IMR-90 (cell line): Measurements from ENCODE around the gene BRWD1. TPM values are rescaled to one million over a fixed set of nuclear protein-coding genes. Genes with fewer than 3 reads are reported as not detected.

Source experiments
- ATAC-seq: fragments of 200-7000 bp; cut with Tn5 transposase; 2 replicates; pipeline ENCODE4 v1.9.1; 2020; ENCODE audit warnings: low read depth, mild to moderate bottlenecking, moderate library complexity
- BruUV-seq: library from RNA; stranded (reverse); fragments of 400-500 nt; replicated peaks from 2 replicates; lab custom pipeline; 2021; lab: Mats Ljungman, UMichigan
- CTCF ChIA-PET: fragments of 300-600 bp; formaldehyde crosslinking; extraction: SDS; loops from one replicate; lab custom pipeline; 2021; ENCODE audit warnings: antibody characterized with exemption; lab: Yijun Ruan, JAX
- POLR2A ChIA-PET: fragments of 300-600 bp; sonication (Branson Sonifier 250); formaldehyde crosslinking; loops from one replicate; lab custom pipeline; 2022; ENCODE audit warnings: antibody characterized with exemption; ENCODE audit not compliant: unreplicated experiment; lab: Charles Lee
- DNase-seq: peaks from one replicate; pipeline ENCODE4 v3.0.0; 2013
- H2AFZ ChIP-seq: replicated peaks from 2 replicates; pipeline ENCODE3; 2013; ENCODE audit warnings: low read length, mild to moderate bottlenecking; ENCODE audit not compliant: poor library complexity
- H2AK5ac ChIP-seq: 2 replicates; pipeline ENCODE4 v1.6.1; 2013; ENCODE audit warnings: low read depth, low read length, inconsistent platforms
- H2AK9ac ChIP-seq: replicated peaks from 2 replicates; pipeline ENCODE3; 2013; ENCODE audit warnings: mild to moderate bottlenecking, low read depth, low read length, moderate library complexity; ENCODE audit not compliant: poor library complexity
- H2BK120ac ChIP-seq: 2 replicates; pipeline ENCODE4 v1.6.1; 2013; ENCODE audit warnings: low read depth, low read length, inconsistent platforms
- H2BK15ac ChIP-seq: 3 replicates; pipeline ENCODE4 v1.6.1; 2013; ENCODE audit warnings: low read depth, low read length, inconsistent platforms
- H2BK20ac ChIP-seq: 2 replicates; pipeline ENCODE4 v1.6.1; 2013; ENCODE audit warnings: low read depth, mild to moderate bottlenecking, inconsistent platforms, low read length, moderate library complexity
- H2BK5ac ChIP-seq: 2 replicates; pipeline ENCODE4 v1.6.1; 2013; ENCODE audit warnings: mild to moderate bottlenecking, low read depth, low read length, inconsistent platforms; ENCODE audit not compliant: poor library complexity, severe bottlenecking
- H3K14ac ChIP-seq: replicated peaks from 2 replicates; pipeline ENCODE4 v1.6.1; 2013; ENCODE audit warnings: low read depth, low read length, inconsistent platforms
- H3K18ac ChIP-seq: 2 replicates; pipeline ENCODE4 v1.6.1; 2013; ENCODE audit warnings: low read depth, low read length, control low read depth
- H3K23ac ChIP-seq: 2 replicates; pipeline ENCODE4 v1.6.1; 2013; ENCODE audit warnings: low read depth, low read length, inconsistent platforms
- H3K27ac ChIP-seq: 2 replicates; pipeline ENCODE4 v1.5.1; 2013; ENCODE audit warnings: mild to moderate bottlenecking, control low read depth, low read length; ENCODE audit not compliant: insufficient read depth
- H3K27me3 ChIP-seq: 2 replicates; pipeline ENCODE4 v1.6.1; 2013; ENCODE audit warnings: low read length; ENCODE audit not compliant: control insufficient read depth, insufficient read depth
- H3K36me3 ChIP-seq: 2 replicates; pipeline ENCODE4 v1.6.1; 2013; ENCODE audit warnings: low read length, mixed read lengths; ENCODE audit not compliant: control insufficient read depth, insufficient read depth
- H3K4ac ChIP-seq: 2 replicates; pipeline ENCODE4 v1.6.1; 2013; ENCODE audit warnings: low read depth, low read length, inconsistent platforms
- H3K4me1 ChIP-seq: 2 replicates; pipeline ENCODE4 v1.6.1; 2013; ENCODE audit warnings: low read length, mixed read lengths; ENCODE audit not compliant: control insufficient read depth, insufficient read depth
- H3K4me2 ChIP-seq: 2 replicates; pipeline ENCODE4 v1.6.1; 2013; ENCODE audit warnings: low read depth, mild to moderate bottlenecking, control low read depth, low read length, moderate library complexity
- H3K4me3 ChIP-seq: 2 replicates; pipeline ENCODE4 v1.5.1; 2013; ENCODE audit warnings: low read depth, mild to moderate bottlenecking, control low read depth, low read length, moderate library complexity; ENCODE audit not compliant: insufficient read depth
- H3K56ac ChIP-seq: 2 replicates; pipeline ENCODE4 v1.6.1; 2013; ENCODE audit warnings: low read length, inconsistent platforms; ENCODE audit not compliant: insufficient read depth; ENCODE audit errors: extremely low read depth
- H3K79me1 ChIP-seq, 2 experiments: 2 replicates each; pipeline ENCODE4 v1.6.1; 2013; ENCODE audit warnings: low read length in 2 of 2, inconsistent platforms in 1 of 2, low read depth in 1 of 2
- H3K9ac ChIP-seq: 2 replicates; pipeline ENCODE4 v1.6.1; 2013; ENCODE audit warnings: low read depth, low read length, control low read depth
- H3K9me1 ChIP-seq: 2 replicates; pipeline ENCODE4 v1.6.1; 2013; ENCODE audit warnings: low read length, inconsistent platforms; ENCODE audit not compliant: insufficient read depth
- H3K9me3 ChIP-seq: 2 replicates; pipeline ENCODE4 v1.6.1; 2013; ENCODE audit warnings: low read length; ENCODE audit not compliant: control insufficient read depth, insufficient read depth
- H4K20me1 ChIP-seq: 2 replicates; pipeline ENCODE4 v1.6.1; 2013; ENCODE audit warnings: low read length, inconsistent platforms; ENCODE audit not compliant: insufficient read depth
- H4K5ac ChIP-seq: 2 replicates; pipeline ENCODE4 v1.6.1; 2013; ENCODE audit warnings: mild to moderate bottlenecking, low read depth, low read length, control low read depth
- H4K8ac ChIP-seq, 2 experiments: 2 replicates each; pipeline ENCODE4 v1.6.1; 2013; ENCODE audit warnings: low read depth in 2 of 2, low read length in 2 of 2, control low read depth in 1 of 2, inconsistent platforms in 1 of 2
- H4K91ac ChIP-seq: 2 replicates; pipeline ENCODE4 v1.6.1; 2013; ENCODE audit warnings: low read depth, low read length, inconsistent platforms; ENCODE audit not compliant: insufficient read depth
- BHLHE40 ChIP-seq: fragments of 150-350 bp; IDR thresholded peaks from 2 replicates; pipeline ENCODE4 v1.6.1; 2016; ENCODE audit warnings: mild to moderate bottlenecking, low read depth, low read length
- CHD1 ChIP-seq: IDR thresholded peaks from 2 replicates; pipeline ENCODE4 v1.6.1; 2012; ENCODE audit warnings: low read depth, low read length, improper control_type of control experiment
- ELK1 ChIP-seq: fragments of 150-350 bp; IDR thresholded peaks from 2 replicates; pipeline ENCODE4 v1.6.1; 2016; ENCODE audit warnings: low read depth, mild to moderate bottlenecking, low read length, moderate library complexity, borderline replicate concordance
- FOS ChIP-seq: fragments of 150-350 bp; IDR thresholded peaks from 2 replicates; pipeline ENCODE4 v1.6.1; 2016; ENCODE audit warnings: low read depth, low read length
- MAZ ChIP-seq: IDR thresholded peaks from 2 replicates; pipeline ENCODE4 v1.6.1; 2012; ENCODE audit warnings: low read depth, mild to moderate bottlenecking, low read length, improper control_type of control experiment, moderate library complexity, borderline replicate concordance
- POLR2A ChIP-seq: IDR thresholded peaks from 2 replicates; pipeline ENCODE4 v1.6.1; 2012; ENCODE audit warnings: mild to moderate bottlenecking, low read depth, low read length
- RAD21 ChIP-seq: IDR thresholded peaks from 2 replicates; pipeline ENCODE4 v1.6.1; 2012; ENCODE audit warnings: low read length, improper control_type of control experiment
- SMC3 ChIP-seq: fragments of 150-350 bp; IDR thresholded peaks from 2 replicates; pipeline ENCODE4 v1.6.1; 2016; ENCODE audit warnings: low read depth, mild to moderate bottlenecking, antibody characterized with exemption, low read length, moderate library complexity
- USF2 ChIP-seq: fragments of 150-350 bp; IDR thresholded peaks from 2 replicates; pipeline ENCODE4 v1.6.1; 2017; ENCODE audit warnings: mild to moderate bottlenecking, antibody characterized with exemption, low read length, low read depth
- WGBS, 2 experiments: methylation state at CpG; one replicate each; pipeline versions ENCODE4 v1.1.5 to v1.1.7; 2013; ENCODE audit warnings: missing lambda C conversion rate in 2 of 2; ENCODE audit not compliant: insufficient read length in 1 of 2; ENCODE audit errors: extremely low coverage in 2 of 2; 5-methylcytosine and 5-hydroxymethylcytosine counted together
- dilution Hi-C: fragments of 300-500 bp; cut with HindIII; formaldehyde crosslinking; loops from one replicate; pipeline ENCODE4 v1.14.3; 2018; ENCODE audit warnings: low sequenced_read_pairs; ENCODE audit not compliant: unreplicated experiment
- in situ Hi-C: fragments of 300-500 bp; cut with MboI; formaldehyde crosslinking; loops from 3 replicates; pipeline ENCODE4 v1.14.3; 2019; ENCODE audit warnings: low sequenced_read_pairs, inconsistent platforms, mixed read lengths
- intact Hi-C: fragments of 100-400 bp; cut with micrococcal nuclease; formaldehyde crosslinking; loops from 2 replicates; pipeline ENCODE4 v1.10.0; 2022
- polyA plus RNA-seq, 3 experiments: library from polyadenylated mRNA; depleted of rRNA; stranded (reverse); fragments of >200 nt; gene quantifications; 2 replicates each; pipeline ENCODE4 v1.2.3, GENCODE V29; 2012; ENCODE audit warnings: low replicate concordance in 1 of 3
- total RNA-seq: library from RNA; depleted of rRNA; stranded (reverse); fragments of >200 nt; gene quantifications from 2 replicates; pipeline ENCODE4 v1.2.3, GENCODE V29; 2012

BRWD1 gene
- total and polyA plus RNA-seq, 2 of the 4 experiments (the other 2 are of a cell fraction), result 6.7 to 28.7 TPM

- Histone ChIP-seq H3K4ac (no peak overlapping the region), H3K4me3 (no peak overlapping the region), H2BK15ac (no peak overlapping the region), H4K20me1 (no peaks in the 10 kb centered on the region), H3K27me3 (no peaks in the 10 kb centered on the region), H3K9ac (no peak overlapping the region), H4K8ac (no peak overlapping the region), H3K4me1 (no peaks in the 10 kb centered on the region), H3K4me2 (no peak overlapping the region), H3K18ac (no peak overlapping the region), H2BK20ac (no peak overlapping the region), H2BK5ac (no peak overlapping the region), H4K5ac (no peak overlapping the region), H2AK9ac (no peak overlapping the region), H4K91ac (no peak overlapping the region), H2BK120ac (no peak overlapping the region), H3K9me1 (no peaks in the 10 kb centered on the region), H3K23ac (no peak overlapping the region), H3K9me3 (no peaks in the 10 kb centered on the region), H2AFZ (no peak overlapping the region), H2AK5ac (no peak overlapping the region), H3K36me3 (peaks cover 17% of the 10 kb centered on the region), H3K14ac (no peak overlapping the region), H3K27ac (no peak overlapping the region), H3K56ac (no peak overlapping the region), H3K79me1 (peaks cover 6 to 13% of the 10 kb centered on the region in 2 experiments)
- peak; percentile 24 for DNase-seq
- intact Hi-C loops, result loop anchor here (5.0 to 10.0 kb wide), 2 partner anchors 41 to 57 kb away; no protein-coding TSS in a partner anchor
- ChIA-PET POLR2A (no interaction called here), CTCF (interaction anchor here (0.6 kb wide), 2 partner anchors 12 to 33 kb away, joined by 4 to 5 read pairs; no protein-coding TSS in a partner anchor)
- in situ Hi-C loops, result no loop called here
- ATAC-seq, result no peak
- dilution Hi-C loops, result no loop called here
- WGBS, 2 experiments, result no CpG with 5 or more reads among the region's 3 CpGs
- BruUV-seq, result no TSS peak
- TF ChIP-seq CHD1 (no peak), FOS (no peak), ELK1 (no peak), POLR2A (no peak), SMC3 (no peak), MAZ (no peak), USF2 (no peak), RAD21 (no peak), BHLHE40 (no peak)
Observed at GRCh38 chr21:39251326-39251725, 62.1 kb downstream of the BRWD1 start.
